GM10248 (cell line): ENCODE data around the gene LCE2A.
"Not testable (repeated sequence)": the region's sequence is repeated elsewhere in the genome, so short reads cannot be mapped to it uniquely, and the experiment has no call there.

Experiments used
- CTCF ChIA-PET: fragments of 300-600 bp; sonication (Branson Sonifier 250); formaldehyde crosslinking; extraction: SDS; loops from one replicate; lab custom pipeline; 2021; ENCODE audit warnings: antibody characterized with exemption; lab: Yijun Ruan, JAX
- POLR2A ChIA-PET: fragments of 350-650 bp; sonication (Branson Sonifier 250); formaldehyde crosslinking; extraction: SDS; loops from one replicate; lab custom pipeline; 2020; ENCODE audit warnings: antibody characterized with exemption; lab: Yijun Ruan, JAX
- DNase-seq: peaks from one replicate; pipeline ENCODE4 v3.0.0; 2012; ENCODE audit errors: extremely low spot score
- TF ChIP-seq, protein P1 (sequence below): IDR thresholded peaks from 2 replicates; pipeline ENCODE4 v1.5.1; 2012; ENCODE audit warnings: mild to moderate bottlenecking, low read depth; ENCODE audit errors: extremely low read depth, missing control alignments, control extremely low read depth

LCE2A gene, protein sequence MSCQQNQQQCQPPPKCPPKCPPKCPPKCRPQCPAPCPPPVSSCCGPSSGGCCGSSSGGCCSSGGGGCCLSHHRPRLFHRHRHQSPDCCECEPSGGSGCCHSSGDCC

DNA sequence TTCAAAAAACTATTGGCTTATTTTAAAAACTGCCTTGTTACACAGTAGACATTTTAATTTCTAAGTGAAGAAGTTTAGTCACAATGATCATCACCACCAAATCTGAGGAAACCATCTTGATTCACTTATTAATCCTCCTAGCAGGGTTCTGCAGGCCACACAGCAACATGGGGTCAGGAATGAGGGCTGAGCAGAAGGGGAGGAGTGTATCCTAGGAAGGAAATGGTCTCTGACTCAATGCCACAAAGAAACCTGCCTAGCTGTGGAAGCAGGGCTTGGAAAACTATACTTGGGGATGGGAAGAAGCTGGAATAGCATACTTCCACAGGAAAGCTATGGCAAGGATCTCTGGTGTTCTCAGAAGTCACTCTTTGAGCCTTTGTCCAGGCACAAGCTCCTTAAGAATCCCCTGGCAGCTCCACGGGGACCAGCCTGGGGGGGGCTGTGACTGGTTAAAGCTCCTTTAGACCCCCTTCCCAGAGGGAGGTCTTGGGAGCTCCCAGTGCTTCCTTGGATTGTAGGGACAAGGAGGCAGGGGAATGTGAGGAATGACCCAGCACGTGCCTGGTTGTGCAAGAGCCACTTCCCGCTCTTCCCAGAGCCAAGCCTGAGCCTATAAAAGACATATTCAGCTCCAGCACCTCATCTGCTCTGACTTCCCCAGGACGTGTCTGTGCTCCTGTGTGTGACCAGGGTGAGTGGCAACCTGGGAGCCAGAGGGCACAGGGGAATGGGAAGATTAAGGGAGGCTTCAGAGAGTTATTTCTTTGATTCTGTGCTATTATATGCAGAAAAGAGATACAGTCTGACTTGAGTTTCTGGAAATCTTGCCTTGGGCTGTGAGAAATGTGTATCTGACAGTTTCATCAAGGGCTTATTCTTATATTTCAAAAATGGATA is at the start of gene LCE2A:
TSS of gene LCE2A (plus strand) at position 645 of the 900 bp plus-strand sequence. CDS start 557 bp downstream, outside the sequence.
- DNase-seq: no peak
- TF ChIP-seq, protein P1, sequence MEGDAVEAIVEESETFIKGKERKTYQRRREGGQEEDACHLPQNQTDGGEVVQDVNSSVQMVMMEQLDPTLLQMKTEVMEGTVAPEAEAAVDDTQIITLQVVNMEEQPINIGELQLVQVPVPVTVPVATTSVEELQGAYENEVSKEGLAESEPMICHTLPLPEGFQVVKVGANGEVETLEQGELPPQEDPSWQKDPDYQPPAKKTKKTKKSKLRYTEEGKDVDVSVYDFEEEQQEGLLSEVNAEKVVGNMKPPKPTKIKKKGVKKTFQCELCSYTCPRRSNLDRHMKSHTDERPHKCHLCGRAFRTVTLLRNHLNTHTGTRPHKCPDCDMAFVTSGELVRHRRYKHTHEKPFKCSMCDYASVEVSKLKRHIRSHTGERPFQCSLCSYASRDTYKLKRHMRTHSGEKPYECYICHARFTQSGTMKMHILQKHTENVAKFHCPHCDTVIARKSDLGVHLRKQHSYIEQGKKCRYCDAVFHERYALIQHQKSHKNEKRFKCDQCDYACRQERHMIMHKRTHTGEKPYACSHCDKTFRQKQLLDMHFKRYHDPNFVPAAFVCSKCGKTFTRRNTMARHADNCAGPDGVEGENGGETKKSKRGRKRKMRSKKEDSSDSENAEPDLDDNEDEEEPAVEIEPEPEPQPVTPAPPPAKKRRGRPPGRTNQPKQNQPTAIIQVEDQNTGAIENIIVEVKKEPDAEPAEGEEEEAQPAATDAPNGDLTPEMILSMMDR: no peak
- ChIA-PET POLR2A (no interaction called here), CTCF (interaction anchor here (2.4 kb wide), 1 partner anchor 10 kb away, joined by 8 read pairs; no protein-coding TSS in a partner anchor)

DNA sequence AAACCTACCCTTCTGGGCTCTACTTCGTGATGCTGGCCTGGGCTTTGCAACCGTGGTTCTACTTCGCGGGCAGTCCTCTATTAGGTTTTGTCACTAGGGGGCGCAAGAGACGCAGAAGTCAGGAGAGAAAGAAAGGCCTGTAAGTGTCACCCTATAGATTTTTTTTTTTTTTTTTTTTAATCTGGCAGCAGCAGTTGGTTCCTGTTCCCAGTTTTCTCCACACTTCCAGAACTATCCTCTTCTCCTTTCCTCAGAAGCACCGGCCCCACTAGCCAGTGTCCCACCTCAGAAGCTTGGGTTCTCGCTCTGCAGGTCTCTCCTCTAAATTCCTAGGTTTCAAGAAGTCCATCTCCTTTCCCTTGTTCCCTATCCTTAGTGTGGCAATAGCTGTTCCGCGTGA is 44.0 kb upstream of the LCE2A start:
- POLR2A ChIA-PET: no interaction called here
- DNase-seq: peak; percentile 49
- CTCF ChIA-PET: interaction anchor here (0.6 to 5.2 kb wide), 20 partner anchors 9 to 575 kb away, joined by 3 to 45 read pairs (median 4); partner anchors contain the start of genes LCE2D and LCE3E
- TF ChIP-seq, protein P1: peak; percentile 66

DNA sequence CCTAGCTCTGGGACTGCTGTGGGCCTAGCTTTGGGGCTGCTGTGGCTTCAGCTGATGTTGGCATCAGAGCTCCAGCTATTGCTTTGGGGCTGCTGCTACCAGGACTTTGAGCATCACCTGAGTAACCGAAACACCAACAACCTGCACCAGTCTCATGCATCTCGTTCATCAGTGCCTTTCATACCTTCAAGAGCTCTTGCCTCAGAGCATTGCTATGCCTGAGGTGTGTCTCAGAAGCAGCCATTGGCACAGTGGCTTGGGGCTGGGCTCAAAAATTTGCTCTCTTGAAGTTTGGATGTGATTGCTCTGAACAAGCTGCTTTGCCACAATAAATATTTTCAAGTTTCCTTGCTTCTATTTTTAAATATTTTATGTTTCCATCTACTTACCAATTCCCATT is 41.7 kb upstream of the LCE2A start:
- ChIA-PET CTCF (interaction anchor here (0.6 to 2.5 kb wide), 8 partner anchors 9 to 572 kb away, joined by 3 to 7 read pairs (median 4); no protein-coding TSS in a partner anchor), POLR2A (no interaction called here)
- no peak for DNase-seq
- TF ChIP-seq, protein P1: no peak

DNA sequence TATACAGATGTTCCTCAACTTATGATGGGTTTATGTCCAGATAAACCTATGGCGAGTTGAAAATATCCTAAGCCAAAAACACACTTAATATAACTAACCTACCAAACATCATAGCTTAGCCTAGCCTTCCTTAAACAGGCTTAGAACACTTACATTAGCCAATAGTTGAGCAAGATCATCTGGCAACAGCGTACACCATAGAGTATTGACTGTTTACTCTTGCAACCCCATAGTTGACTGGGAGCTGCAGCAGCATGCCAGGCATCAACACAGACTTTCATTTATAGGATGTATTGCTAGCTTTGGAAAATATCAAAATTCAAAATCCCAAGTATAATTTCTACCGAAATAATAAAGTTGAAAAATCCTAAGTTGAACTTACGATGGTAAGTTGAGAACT is 40.5 kb upstream of the LCE2A start:
- DNase-seq: no peak
- CTCF ChIA-PET: interaction anchor here (0.9 to 2.5 kb wide), 5 partner anchors 8 to 571 kb away, joined by 3 to 7 read pairs (median 3); no protein-coding TSS in a partner anchor
- POLR2A ChIA-PET: no interaction called here
- TF ChIP-seq, protein P1: no peak

DNA sequence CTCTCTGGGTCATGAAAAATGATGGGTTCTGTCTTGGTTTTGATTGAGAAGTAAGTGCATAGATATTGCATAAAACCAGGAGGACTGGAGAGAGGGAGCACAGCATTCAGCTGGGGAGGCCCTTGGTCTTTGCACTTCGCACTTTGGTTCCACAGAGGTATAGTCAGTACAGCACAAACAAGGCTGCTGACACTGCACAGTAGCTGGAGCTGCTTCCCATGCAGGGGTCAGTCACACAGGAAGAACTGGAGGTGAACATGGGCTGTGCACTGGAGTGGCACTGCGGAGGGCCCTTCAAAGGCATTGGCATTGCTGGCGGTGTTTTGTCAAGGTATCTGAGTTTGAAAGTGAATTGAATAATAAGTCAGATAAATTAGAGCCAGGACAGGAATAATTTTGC is 39.5 kb upstream of the LCE2A start:
- DNase-seq: no peak
- TF ChIP-seq, protein P1: no peak
- POLR2A ChIA-PET: no interaction called here
- CTCF ChIA-PET: interaction anchor here (2.5 kb wide), 1 partner anchor 9 kb away, joined by 7 read pairs; no protein-coding TSS in a partner anchor

DNA sequence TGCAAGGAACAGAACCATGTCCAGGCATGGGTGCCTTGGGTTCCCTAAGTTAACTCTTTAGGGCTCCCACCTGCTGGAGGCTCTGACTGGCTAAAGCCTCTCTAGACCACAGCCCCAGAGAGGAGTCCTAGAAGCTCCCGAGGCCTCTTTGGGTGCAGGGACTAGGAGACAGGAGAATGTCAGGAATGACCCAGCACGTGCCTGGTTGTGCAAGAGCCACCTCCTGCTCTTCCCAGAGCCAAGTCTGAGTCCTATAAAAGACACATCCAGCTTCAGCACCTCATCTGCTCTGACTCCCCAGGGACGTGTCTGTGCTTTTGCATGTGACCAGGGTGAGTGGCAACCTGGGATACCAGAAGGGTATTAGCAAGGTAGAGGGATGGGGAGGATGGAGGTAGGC is 35.0 kb upstream of the LCE2A start, which contains the start of gene LCE2D:
TSS of gene LCE2D (plus strand) at position 283 of the 400 bp plus-strand sequence. CDS start 726 bp downstream, outside the sequence.
- TF ChIP-seq, protein P1: no peak
- DNase-seq: no peak
- ChIA-PET POLR2A (no interaction called here), CTCF (interaction anchor here (0.8 to 5.2 kb wide), 2 partner anchors 10 to 204 kb away, joined by 3 to 45 read pairs; no protein-coding TSS in a partner anchor)

DNA sequence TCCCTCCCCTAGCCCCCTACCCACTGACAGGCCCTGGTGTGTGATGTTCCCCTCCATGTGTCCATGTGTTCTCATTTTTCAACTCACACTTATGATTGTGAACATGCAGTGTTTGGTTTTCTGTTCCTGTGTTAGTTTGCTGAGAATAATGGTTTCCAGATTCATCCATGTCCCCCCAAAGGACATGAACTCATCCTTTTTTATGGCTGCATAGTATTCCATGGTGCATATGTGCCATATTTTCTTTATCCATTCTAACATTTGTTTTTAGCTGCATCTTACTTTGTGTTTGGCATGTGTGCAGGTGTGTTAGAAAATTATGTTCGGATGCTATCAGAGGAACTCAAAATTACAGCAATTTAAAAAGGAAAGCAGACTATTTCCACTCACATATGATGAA is 32.0 kb upstream of the LCE2A start:
- DNase-seq, POLR2A ChIA-PET: not testable (repeated sequence)
- CTCF ChIA-PET: interaction anchor here (5.2 kb wide), 1 partner anchor 13 kb away, joined by 45 read pairs; no protein-coding TSS in a partner anchor
